Adrenal gland (tissue), 5 donors: Measurements from ENCODE around the gene RASL10B.

Experiments used
- CTCF ChIP-seq, 6 experiments: fragments of 450-650 bp in 4 of 6; fragments of 200-600 bp in 2 of 6; sonication (generic) in 1 of 6; IDR thresholded peaks; 1 replicate in 5 of 6; 2 replicates in 1 of 6; pipeline versions ENCODE4 v1.5.1 to v1.8.0; 2016 to 2021; ENCODE audit warnings: antibody characterized with exemption in 6 of 6, mild to moderate bottlenecking in 2 of 6, moderate library complexity in 1 of 6
- POLR2A ChIP-seq, 2 donors: fragments of 450-650 bp; IDR thresholded peaks; one replicate each; pipeline ENCODE4 v1.6.1; 2017; ENCODE audit warnings: antibody characterized with exemption in 2 of 2, mild to moderate bottlenecking in 2 of 2, moderate library complexity in 1 of 2
- donor health status: DM: no; HTN: no; CAD: no.

GRCh38 chr17:35717475-35717874 is 14.0 kb upstream of the RASL10B start:
- TF ChIP-seq CTCF (IDR thresholded peaks at IDR 0.05) (no peak), POLR2A (IDR thresholded peaks at IDR 0.05) (no peak)
